Activated naive CD4-positive, alpha-beta T cell treated with anti-CD3 and anti-CD28 coated beads, Interleukin-2, amount 50 U/mL, for 16 hours (primary cell): ENCODE data around the gene YJEFN3.

Experiments used
- DNase-seq: peaks from one replicate; pipeline ENCODE4 v3.0.0-alpha.2; 2020

The YJEFN3 gene

GRCh38 chr19:19524053-19524452 lies 4.7 kb upstream of the YJEFN3 start:
- no peak for DNase-seq

- DNase-seq = no peak
Measured at GRCh38 chr19:19525611-19526380, 2.9 kb upstream of the YJEFN3 start.

- no peak for DNase-seq
Measured at GRCh38 chr19:19526581-19527370, 1.9 kb upstream of the YJEFN3 start.

- no peak for DNase-seq
Measured at GRCh38 chr19:19527371-19527656, 1.4 kb upstream of the YJEFN3 start.

- no peak for DNase-seq
Measured at GRCh38 chr19:19527674-19528625, 761 bp upstream of the YJEFN3 start.

GRCh38 chr19:19529783-19530422 lies 1.2 kb downstream of the YJEFN3 start:
- DNase-seq = no peak

GRCh38 chr19:19530423-19530804 lies 1.7 kb downstream of the YJEFN3 start:
- DNase-seq = no peak

- no peak for DNase-seq
Measured at GRCh38 chr19:19530889-19531288, 2.2 kb downstream of the YJEFN3 start.

- peak; percentile 86 for DNase-seq
Measured at GRCh38 chr19:19531951-19532805, 3.5 kb downstream of the YJEFN3 start.

GRCh38 chr19:19532806-19533701 lies 4.3 kb downstream of the YJEFN3 start:
- no peak for DNase-seq

- DNase-seq = no peak
Measured at GRCh38 chr19:19533841-19534240, 5.1 kb downstream of the YJEFN3 start.

- DNase-seq = no peak
Measured at GRCh38 chr19:19534556-19535265, 6.0 kb downstream of the YJEFN3 start.

- DNase-seq = no peak
Measured at GRCh38 chr19:19535311-19536191, 6.8 kb downstream of the YJEFN3 start.

GRCh38 chr19:19537075-19538048 lies 8.7 kb downstream of the YJEFN3 start:
- no peak for DNase-seq

- DNase-seq = peak; percentile 49
Measured at GRCh38 chr19:19538061-19538784, 9.5 kb downstream of the YJEFN3 start, which contains the start of gene CILP2. Gene CILP2, plus strand, starts transcription at chr19:19538265. Its CDS starts 85 bp downstream, at chr19:19538350.

- DNase-seq = no peak
Measured at GRCh38 chr19:19538785-19539166, 10.1 kb downstream of the YJEFN3 start.

GRCh38 chr19:19539698-19540063 lies 11.0 kb downstream of the YJEFN3 start:
- DNase-seq = no peak
